ENCODE results near the gene AMER3.
"Not testable (repeated sequence)": the region's sequence is repeated elsewhere in the genome, so short reads cannot be mapped to it uniquely, and the experiment has no call there.

AMER3 gene, protein sequence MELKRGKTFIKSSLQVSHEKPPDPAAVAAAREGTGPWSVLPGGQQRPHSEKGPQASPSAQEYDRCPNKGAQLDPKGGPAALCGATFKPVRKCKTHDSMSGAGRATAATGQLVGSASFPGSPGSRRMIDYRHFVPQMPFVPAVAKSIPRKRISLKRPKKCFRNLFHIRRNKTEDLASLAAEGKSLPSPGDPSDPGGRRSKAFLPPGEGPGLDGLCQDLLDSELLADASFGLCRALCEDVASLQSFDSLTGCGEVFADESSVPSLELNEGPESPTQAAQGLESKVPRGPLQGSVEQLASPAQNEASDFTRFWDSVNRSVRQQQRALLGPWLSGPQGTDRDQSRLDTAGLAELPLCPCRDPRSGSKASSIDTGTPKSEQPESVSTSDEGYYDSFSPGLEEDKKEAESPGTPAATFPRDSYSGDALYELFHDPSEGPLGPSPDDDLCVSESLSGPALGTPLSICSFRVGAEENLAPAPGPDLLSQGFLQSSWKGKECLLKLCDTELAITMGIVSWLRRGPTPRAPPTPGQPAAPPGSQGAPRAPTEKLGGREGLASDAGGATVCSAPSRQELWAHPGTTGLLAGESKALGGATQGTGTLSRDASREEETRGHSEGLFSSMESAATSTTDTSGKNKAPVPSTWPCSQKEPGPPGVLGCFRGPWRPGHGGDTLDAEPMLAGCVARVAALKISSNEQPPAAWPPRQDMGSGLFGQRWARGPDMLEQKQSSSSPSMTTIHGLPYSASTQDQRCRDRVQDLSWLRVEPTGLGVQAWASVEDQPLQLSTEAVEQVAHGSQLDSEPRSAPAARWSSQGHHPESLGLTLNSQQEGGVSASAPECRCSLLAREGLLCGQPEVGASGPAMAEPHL

DNA sequence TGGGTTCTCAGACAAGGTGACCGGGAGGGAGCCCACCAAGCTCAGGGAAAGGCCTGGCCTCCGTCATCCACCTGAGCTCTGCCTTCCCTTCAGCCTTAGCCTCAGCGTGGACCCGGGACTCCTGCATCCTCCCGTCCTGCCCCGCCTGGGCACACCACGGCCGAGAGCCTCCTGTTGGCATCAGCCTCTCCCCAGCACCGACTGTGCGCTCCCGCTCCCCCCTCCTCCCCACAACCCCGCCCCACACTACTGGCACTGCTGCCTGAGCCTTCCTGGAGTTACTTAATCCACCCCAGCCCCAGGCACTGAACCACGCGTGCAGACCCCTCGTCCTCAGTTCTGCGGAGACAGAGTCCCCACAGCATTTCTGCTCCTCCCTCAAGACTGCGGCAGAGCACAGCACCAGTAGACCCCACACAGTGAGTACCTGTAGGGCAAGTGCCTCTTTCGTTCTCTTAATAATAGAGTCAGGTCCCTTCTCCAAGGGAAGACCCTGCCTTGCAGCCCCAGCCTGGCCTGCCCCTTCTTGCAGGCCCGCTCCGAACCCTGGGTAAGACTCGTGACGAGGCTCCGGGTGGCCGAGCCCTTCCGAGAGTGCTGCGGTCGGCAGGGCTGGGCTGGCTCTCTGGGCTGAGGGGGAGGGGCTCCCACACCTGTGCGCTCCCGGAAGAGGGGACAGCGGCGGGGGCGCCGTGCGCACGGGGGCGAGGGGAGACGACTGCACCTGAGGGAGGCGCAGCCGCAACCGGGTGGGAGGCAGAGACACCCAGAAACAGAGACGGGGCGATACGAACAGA lies at the start of gene AMER3:
Gene AMER3 (plus strand): TSS at position 285 of the 797 bp plus-strand sequence. CDS start 6,533 bp downstream, outside the sequence.
- no peak for DNase-seq

DNA sequence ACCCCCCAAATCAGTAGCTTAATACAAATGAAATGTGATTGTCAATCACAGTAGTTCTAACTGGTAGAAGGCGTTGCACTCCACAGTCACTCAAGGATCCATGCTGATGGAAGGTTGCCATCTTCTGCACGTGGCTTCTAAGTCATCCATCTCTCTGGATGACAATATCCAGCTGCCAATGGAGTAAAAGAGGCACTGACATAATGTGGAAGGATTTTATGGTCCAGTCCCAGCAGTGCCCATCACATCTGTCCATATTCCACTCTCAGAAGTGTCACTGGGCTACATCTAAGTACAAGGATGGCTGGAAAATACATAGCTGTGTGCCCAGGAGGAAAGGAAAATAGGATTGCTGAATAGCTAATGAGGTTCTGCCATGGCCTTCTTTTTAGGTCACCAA lies 40.5 kb upstream of the AMER3 start:
- DNase-seq = not testable (repeated sequence)

- DNase-seq = no peak
Observed at GRCh38 chr2:130720036-130720435, 35.3 kb upstream of the AMER3 start.

GRCh38 chr2:130720528-130720927 lies 34.8 kb upstream of the AMER3 start:
- no peak for DNase-seq

DNA sequence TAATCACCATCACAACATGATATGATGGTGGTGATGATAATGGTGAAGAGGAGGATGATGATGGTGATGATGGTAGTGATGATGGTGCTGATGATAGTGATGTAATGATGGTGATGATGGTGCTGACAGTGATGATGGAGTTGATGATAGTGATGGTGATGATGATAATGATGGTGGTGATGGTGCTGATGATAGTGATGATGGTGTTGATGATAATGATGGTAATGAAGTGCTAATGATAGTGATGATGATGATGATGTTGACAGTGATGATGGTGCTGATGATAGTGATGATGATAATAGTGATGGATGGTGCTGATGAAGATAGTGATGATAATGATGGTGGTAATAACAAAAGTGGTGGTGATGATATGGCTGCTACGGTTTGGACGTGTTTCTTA lies 30.9 kb upstream of the AMER3 start:
- DNase-seq = no peak

DNA sequence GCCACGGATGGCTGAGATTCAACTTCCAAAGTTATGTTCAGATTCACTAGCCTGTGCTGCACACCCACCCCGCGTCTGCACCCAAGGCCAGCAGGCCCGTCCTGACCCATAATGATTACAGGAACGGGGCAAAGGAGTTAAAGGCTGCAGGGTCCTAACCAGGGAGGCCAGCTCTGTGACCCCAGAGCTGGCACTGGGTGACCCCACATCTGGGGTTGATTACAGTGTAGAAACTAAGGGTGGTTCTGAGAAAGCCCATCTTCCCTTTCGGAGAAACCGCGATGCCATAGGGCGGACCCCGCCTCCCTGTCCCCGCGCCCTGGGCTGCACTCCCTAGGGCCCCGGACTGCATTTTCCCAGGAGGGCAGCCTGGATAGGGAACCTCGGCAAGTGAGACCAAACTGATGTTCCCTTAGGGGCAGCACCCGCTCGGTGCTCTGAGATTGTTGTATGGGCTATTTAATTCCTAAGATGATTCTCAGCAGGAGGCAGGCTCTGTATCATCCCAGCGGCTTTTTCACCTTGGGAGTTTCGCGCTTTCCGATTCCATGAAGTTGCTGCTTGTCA lies 28.6 kb upstream of the AMER3 start:
- no peak for DNase-seq

DNA sequence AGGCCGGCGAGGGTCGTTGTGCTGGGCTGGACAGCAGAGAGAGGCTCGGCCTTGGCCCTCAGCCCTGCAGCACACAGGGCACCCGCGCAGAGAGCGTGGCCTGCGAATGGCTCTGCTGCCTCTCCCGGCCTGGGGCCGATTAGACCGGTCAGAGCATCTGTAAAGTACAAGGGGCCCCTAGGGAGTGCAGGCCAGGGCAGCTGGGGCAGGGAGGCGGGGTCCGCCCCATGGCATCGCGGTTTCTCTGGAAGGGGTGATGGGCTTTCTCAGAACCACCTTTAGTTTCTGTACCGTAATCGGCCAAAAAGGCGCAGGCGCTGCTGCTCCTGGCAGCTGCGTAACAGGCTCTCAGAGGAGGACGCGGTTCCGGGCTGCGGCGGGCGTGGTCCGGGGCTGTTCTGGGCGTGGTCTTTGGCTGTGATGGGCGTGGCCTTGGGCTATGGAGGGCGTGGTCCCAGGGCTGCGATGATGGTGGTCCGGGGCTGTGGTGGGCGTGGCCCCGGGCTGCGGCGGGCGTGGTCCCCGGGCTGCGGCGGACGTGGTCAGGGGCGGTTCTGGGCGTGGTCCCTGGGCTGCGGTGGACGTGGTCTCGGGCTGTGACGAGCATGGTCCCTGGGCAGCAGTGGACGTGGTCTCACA lies 27.9 kb upstream of the AMER3 start:
- DNase-seq = peak; percentile 74

DNA sequence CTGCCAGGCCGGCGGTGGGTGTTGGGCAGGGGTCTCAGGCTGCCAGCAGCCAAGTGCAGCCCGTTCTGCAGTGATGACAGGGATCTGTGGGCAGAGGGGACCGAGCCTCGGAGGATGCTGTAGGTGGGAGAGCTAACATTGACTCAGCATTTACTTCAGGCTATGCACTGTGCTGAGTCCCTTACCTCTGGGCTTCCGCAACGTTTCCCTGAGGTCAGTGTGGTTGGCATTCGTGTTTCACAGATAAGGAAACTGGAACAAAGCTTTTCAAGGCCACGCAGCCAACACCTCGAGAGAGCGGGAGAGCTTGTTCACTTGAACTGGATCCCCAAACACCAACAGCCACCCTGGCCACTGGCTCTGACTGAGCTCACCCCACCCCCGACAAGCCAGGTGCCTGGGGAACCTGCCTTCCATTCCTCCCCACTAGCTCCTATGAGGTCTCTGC lies 27.3 kb upstream of the AMER3 start:
- DNase-seq = no peak

DNA sequence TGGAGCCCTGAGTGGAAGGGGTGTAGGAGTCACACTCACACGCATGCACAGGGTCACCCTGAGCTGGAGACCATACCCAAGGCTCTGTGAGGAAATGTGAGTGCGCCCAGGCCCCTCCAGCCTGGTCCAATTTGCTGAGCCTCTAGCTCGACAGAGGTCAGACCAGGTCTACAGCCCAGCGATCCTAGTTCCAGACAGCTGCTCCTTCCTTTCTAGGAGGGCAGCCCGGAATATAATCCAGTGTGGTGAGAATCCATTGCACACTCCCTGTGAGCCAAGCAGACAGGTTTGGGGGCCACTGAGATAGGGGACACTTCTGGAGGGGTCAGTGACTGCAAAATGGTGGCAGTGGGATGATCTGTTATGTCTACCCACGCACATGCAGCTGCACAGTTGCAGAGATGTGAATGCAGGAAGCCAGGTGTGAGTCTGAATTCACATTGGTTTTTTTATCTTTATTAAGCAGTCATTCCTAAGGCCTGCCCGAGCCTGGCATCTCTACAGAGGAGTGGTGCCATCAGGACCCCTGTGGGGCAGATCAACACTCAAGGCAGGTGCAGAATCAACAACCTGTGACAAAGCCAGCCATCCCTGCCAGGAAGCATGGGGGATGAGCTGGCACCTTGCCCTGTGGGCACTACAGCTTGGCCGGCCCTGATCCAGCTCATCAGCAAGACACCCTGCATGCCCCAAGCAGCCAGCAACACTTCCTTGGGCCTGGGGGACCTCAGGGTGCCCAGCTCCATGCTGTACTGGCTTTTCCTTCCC lies 26.6 kb upstream of the AMER3 start, which contains the start of gene GPR148:
Gene GPR148 (plus strand): TSS at position 522 of the 768 bp plus-strand sequence. CDS start 82 bp downstream, at position 604.
- DNase-seq = no peak

- no peak for DNase-seq
Observed at GRCh38 chr2:130729322-130730299, 25.7 kb upstream of the AMER3 start.

DNA sequence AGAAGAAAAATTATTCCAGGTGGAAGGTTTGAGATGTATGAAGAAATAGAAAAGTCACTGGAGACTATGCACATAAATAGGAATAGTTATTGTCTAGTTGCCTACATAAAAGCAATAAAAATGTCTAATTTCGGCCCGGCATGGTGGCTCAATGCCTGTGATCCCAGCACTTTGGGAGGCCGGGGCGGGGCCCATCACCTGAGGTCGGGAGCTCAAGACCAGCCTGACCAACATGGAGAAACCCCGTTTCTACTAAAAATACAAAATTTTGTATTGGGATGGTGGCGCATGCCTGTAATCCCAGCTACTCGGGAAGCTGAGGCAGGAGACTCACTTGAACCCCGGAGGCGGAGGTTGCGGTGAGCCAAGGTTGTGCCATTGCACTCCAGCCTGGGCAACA lies 23.1 kb upstream of the AMER3 start:
- DNase-seq = not testable (repeated sequence)

DNA sequence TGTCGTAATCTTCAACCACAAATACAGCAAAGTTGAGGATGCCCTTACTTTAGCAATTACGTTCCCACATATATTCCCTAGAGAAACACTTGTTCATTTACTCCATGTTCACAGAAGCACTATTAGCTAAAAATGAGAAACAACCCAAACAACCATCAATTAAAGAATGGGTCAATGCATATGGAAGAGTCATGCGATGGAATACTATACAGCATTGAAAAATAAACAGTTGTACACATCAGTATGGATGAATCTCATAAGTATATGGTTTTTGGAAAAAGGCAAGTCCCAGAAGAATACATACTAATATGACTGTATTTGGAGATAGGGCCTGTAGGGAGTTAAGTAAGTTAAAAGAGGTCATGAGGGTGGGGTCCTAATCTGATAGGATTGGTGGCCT lies 20.1 kb upstream of the AMER3 start:
- DNase-seq = no peak

DNA sequence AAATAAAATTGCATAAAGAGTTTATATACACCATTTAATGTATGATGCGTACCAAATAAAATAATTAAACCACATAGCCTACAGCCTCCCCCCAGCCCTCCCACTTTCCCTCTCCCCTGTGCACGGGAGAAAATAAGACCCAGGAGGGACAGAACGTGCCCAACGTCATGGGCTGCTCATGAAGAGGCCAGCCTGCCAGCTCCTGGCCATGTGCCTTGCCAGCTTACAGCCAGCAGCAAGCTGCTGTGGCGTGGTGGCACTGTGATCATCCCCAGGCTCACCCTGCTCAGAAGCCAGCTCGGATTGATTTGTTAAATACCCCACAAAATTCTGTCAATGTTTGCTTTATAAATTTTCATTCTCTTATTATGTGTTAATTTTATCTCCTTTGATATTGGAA lies 18.9 kb upstream of the AMER3 start:
- no peak for DNase-seq

GRCh38 chr2:130737592-130737991 lies 17.7 kb upstream of the AMER3 start:
- DNase-seq = no peak

DNA sequence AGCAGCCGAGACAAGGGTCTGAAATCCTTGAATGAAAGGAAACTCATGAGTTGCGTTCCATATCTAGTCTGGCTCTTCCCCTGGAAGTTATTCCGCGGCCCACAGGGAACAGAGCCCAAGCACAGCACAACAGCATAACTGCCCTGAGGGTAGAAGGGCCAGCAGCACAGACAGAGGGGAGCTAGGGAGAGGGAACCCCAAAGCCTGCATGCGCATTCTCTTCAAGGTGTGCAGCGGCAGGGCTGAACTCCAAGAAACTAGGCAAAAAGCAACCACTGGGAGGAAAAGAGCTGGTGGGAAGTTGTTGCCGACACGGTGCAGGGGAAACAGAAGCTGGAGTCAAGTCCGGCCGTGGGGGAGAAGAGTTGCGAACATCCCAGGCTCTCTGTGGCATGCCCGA lies 14.7 kb upstream of the AMER3 start:
- no peak for DNase-seq

DNA sequence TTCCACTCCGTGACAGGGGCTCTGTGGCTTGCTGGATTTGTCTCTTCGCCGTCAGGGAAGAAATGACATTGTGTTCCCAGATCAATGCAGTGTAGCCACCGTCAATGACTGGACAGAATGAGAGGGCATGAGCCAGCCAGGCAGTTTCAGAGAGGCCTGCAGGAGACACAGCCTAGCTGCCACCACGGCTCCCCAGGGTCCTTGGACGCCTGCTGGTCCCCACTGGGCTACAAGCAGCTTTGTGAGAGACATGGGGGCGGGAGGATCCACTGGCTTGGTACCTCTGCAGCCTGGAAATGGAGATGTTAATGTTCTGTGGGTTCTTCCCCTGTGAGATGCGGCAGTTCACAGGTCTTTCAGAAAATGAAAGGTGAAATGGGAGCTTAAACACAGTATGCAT lies 12.1 kb upstream of the AMER3 start:
- DNase-seq = no peak

- DNase-seq = no peak
Observed at GRCh38 chr2:130744287-130745117, 10.8 kb upstream of the AMER3 start.

GRCh38 chr2:130749078-130749477 lies 6.3 kb upstream of the AMER3 start:
- DNase-seq = no peak

DNA sequence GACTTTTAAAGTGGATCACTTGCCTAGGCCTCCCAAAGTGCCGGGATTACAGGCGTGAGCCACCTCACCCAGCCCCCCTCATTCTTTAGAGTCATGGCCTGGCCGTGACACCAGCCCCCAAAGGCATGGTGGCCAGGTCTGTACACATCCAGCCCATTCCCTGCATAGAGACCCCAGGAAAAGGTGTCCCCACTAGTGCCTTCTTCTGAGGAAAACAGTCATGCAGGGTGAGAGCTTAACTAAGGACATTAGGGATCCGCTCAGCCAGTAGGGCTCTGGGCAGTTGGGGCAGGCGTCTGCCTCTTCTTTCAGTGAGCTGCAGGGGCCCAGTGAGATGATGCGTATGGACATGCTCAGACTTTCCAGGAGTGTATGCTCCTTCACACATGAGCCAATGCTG lies 5.7 kb upstream of the AMER3 start:
- DNase-seq = no peak
